HG03060 (cell line): ENCODE measurements around the gene ALDH8A1.

Source experiments
- ATAC-seq: cut with Tn5 transposase; IDR thresholded peaks from one replicate; pipeline ENCODE4 v1.9.1; 2021; ENCODE audit warnings: low read depth, moderate number of reproducible peaks; ENCODE audit not compliant: unreplicated experiment

The ALDH8A1 gene

GRCh38 chr6:134951494-134952263, 1.8 kb upstream of the ALDH8A1 start:
- ATAC-seq: no peak

- ATAC-seq: no peak
Observed at GRCh38 chr6:134950482-134950881, 581 bp upstream of the ALDH8A1 start.

DNA sequence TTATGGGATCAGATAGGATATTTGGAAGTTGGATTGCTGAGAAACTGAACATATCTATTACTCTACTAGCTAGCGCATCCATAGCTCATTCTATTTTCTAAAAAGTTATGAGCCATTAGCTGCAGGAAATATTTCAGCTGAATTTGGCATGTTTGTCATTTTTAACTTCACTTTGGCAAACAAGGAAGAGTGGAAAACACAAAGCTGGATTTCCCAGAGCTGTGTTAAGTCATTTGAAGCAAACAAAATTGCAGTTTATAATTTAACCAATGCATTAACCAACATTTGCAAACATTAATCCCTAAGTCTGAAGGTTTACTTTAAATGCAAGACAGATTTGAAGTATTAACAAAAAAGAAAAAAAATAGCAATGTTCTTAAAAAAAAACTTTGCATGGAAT, 1.2 kb downstream of the ALDH8A1 start:
- ATAC-seq: no peak

- ATAC-seq: no peak
Observed at GRCh38 chr6:134948142-134948541, 1.8 kb downstream of the ALDH8A1 start.

- ATAC-seq: no peak
Observed at GRCh38 chr6:134945045-134945444, 4.9 kb downstream of the ALDH8A1 start.

DNA sequence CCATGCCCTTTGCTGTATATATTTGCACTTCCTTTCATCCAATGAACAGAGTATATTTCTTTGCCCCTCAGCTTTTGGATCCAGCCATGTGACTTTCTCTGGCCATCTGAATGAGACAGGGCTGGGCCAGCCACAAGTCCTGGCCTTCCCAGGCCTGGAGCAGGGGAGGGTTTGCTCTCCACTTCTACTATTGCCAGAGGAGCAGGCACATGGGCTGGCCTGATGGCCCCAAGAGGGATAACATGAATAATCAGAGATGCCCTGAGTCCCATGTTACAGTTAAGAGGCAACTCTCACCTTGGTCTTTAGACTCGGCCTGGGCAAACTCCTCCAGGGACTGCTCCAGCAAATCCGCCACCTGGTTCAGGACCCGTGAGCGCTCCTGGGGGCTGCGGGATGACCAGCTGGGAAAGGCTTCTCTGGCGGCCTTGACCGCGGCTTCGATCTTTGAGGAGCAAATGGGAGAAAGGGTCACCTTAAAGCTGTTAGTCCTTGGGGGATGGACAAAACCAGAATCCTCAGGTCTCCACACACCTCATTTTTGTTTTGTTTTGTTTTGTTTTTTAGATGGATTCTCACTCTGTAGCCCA, 6.3 kb downstream of the ALDH8A1 start:
- no peak for ATAC-seq

DNA sequence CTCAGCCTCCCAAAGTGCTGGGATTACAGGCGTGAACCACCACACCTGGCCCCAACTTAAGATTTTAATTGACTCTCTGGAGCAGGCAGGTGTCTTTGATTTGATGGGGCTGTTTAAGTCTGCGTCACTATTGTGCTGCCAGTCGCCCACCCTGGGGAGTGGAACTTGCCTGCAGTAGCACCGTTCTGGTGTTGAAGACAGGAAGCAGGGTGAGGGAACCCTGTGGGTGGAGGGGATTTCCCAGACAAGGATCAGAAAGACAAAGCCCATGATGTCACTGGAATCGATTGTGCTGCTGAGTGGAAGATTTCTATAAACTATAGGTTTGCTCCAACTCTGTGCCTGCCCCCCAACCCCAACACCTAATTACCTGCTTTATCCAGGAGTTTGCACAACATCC, 11.0 kb downstream of the ALDH8A1 start:
- ATAC-seq: no peak

DNA sequence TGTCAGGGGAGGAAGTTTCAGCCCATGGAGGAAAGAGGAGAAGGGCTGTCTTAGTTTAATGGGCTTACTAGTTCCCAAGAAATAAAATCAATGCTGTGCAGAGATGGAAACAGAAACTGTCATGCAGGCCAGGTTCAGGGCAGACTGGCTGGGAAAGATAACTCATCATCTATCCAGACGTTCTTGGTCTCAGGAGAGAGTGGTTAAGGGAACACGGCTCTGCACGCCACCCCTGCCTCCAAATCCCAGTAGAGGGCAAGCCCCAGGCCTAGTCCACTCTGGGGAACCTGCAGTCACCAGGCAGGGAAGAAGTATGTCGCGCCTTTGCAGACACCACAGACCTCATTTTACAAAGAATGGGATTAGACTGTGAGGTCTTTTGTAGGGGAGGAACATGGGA, 12.5 kb downstream of the ALDH8A1 start:
- no peak for ATAC-seq

DNA sequence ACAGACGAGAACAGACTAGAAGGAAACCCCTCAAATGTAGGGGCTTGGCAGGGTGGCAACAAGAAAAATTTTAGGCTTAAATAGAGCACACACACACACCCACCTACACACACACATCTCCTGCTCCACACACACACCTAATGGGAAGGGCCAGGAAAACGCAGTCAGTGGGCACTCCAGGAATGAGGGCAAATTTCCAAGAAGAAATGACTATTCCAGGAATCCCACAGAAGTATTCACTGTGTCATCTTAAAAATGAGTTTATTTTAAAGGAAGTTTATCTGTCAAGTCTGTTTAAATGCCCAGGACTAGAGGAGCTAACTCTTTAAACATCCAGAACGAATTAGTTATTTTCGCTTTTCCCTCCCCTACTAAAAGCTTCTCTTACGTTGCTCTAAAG, 13.0 kb downstream of the ALDH8A1 start:
- no peak for ATAC-seq

- no peak for ATAC-seq
Observed at GRCh38 chr6:134936476-134936875, 13.4 kb downstream of the ALDH8A1 start.

DNA sequence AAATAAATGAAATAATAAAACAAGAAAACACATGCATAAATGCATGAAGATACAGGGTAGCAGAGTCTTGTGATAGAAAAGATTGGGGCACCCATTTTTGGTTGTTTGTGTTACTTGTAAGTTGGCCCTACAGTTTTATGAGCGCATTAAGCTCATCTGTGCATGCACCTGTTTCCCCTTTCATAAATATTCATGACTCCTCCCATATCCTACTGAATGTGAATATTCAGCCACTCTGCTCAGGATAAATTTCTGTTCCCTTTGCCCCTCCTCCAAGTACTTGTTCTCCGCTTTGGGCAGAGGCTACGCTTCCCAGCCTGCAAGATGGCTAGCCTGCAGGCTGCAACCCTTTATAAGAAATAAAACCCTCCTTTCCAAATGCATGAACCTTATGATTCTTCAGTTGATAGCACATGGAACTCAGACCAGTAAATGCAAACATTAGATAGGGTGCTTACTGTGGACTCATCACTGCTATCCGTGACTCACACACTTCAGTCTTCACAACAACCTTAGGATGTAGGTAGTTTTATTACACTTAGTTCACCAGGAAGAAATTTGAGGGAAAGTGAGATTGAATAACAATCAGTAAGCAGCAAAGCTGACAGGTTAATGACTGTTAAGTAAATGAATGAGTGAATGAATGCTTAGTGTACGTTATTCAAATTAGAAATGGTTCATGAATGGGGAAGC, 15.0 kb downstream of the ALDH8A1 start:
- no peak for ATAC-seq

DNA sequence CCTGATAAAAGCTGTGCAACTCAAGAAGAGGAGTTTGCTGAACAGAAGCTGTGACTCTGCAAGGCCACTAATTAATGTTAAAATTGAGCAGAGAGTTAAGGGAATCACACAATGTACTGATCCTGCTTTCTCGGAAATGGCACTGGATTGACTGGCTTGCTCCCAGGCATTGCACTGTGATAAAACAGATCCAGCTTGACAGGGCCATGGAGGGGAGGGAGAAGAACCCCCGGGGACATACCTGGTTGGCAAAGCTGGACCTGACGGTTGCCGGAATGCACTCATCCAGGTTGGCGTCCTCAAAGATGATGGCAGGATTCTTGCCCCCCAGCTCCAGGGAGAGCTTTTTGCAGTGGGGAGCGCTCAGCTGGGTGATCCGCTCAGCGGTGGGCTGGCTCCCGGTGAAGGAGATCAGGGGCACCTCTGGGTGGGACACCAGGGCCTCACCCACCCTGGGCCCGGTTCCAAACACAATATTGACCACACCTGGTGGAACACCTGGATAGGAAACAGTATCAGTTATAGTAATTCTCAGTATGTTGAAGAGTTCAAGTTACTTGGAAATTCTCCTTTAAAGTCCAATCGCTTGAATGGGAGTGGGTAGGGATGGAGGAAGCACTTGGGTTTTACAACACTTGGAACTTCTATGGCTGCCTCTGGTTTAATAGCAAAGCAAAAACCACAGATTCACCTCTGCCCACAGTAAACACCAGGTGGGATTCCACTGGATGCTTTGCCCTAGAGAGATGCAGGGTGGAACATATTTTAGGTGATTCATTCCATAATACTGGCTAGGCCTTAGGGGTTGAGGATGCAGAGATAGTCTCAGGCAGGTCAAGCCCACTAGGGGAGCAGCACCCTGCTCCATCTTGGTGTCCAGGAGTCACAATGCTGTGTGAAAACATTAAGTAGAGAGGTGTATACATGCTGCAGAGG, 17.1 kb downstream of the ALDH8A1 start:
- no peak for ATAC-seq

- no peak for ATAC-seq
Observed at GRCh38 chr6:134932098-134932497, 17.8 kb downstream of the ALDH8A1 start.

GRCh38 chr6:134930463-134930862, 19.4 kb downstream of the ALDH8A1 start:
- no peak for ATAC-seq

DNA sequence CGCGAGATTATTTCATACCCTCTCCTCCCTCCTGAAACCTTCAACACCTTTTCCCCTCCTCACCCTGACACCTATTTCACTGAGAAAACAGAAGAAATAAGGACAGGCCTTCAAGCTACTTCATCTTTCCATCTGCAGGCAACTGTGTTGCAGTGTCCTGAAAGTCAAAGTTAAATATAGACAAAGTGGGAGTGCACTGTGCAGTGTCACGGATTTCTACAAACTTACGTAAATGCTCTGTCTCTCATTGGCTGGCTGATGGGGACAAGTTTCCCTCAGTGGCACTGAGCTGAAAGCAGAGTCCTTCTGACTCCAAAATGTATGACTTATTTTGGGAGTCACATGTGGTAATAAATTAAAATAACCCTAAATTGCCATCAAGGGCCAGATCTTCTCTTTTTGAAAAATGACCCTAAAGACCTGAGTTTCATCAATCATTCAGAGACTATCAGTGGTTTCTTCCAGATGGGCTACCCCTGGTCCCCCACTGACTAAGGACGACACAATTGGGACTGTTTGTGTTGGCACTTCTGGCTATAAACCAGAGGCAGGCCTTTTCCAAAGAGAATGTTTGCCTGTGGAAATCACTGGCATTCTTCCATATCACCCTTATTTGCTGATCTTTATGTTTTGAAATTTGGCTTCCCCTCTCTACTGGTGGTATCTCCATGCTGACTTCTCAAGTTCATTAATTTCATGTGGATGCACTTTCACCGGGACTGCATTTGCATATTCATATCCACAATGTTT, 21.6 kb downstream of the ALDH8A1 start:
- no peak for ATAC-seq

- no peak for ATAC-seq
Observed at GRCh38 chr6:134925800-134926199, 24.1 kb downstream of the ALDH8A1 start.

DNA sequence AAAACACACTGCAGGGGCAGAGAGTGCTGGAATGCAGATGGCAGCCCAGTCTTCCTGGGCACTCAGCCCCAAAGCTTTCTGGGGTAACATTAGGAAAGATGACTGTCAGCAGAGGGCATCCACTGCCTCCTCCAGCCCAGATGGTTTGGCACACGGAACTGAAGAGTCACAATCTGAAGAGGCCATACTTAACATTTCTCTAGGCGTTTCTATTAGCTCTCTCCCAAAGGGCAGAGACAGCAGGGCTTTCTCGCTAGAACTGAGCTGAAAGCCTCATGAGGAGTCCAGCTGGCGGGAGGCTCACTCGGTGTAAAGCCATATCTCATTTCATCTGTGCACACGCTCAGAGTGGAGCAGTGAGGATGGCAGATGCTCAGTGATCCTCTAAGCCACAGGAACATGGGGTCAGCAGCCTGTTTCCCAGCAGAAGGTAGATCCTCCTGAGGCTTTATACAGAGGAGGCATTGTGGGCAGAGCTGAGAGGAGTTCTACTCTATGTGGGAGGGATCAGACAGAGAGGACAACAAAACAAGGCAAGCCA, 28.1 kb downstream of the ALDH8A1 start:
- ATAC-seq: no peak

DNA sequence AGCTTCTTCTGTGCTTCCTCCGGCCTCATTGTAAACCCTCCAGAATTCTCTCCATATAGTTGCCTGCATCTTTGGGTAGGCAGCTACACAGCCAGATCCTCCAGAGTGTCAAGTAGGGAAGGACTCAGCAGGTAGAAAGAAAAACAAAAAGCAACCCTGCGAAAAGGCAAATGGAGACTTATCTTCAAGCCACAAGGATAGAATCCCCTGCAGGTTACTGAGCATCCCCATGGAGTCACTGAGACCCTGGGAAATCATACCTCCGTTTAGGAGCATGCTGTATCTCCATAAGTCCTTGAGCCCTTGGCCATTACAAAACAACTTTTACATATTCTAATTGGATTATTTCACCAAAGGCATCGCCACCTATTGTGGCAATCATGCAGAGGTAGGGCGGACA, 28.6 kb downstream of the ALDH8A1 start:
- no peak for ATAC-seq

DNA sequence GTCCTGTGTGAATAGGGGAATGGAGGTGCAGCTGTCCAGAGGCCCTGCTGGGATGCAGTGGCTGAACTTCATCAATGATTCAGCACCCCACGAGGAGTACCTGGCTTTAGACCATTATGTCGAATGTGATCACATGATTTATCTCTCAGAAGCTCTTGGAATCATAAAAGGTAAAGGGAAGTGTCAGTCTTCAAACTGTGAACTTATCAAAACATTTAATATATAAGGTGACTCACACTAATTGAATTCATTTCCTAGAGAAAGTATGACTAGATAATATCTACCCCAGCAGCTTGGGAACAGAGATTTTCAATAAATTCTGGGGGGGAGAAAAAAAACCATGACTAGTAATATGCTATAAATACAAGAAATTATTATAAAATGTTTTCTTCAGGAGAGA, 29.5 kb downstream of the ALDH8A1 start:
- ATAC-seq: no peak
